Measurements from ENCODE around the gene OR2AE1.
"Not testable (repeated sequence)": the region's sequence is repeated elsewhere in the genome, so short reads cannot be mapped to it uniquely, and the experiment has no call there.

OR2AE1 gene

GRCh38 chr7:99876933-99877332, at the start of gene OR2AE1:
Gene OR2AE1 (minus strand): TSS chr7:99877033. CDS start chr7:99877033, 0 bp downstream.
- DNase-seq, result no peak

- no peak for DNase-seq
Observed at GRCh38 chr7:99926321-99926720, 49.5 kb upstream of the OR2AE1 start.

GRCh38 chr7:99923200-99923599, 46.4 kb upstream of the OR2AE1 start:
- DNase-seq, result no peak

- DNase-seq, result no peak
Observed at GRCh38 chr7:99920149-99920548, 43.3 kb upstream of the OR2AE1 start.

GRCh38 chr7:99919814-99920112, 42.9 kb upstream of the OR2AE1 start:
- DNase-seq, result no peak

- peak; percentile 76 for DNase-seq
Observed at GRCh38 chr7:99918959-99919813, 42.4 kb upstream of the OR2AE1 start, which contains the start of gene TRIM4. Gene TRIM4 (minus strand): TSS chr7:99919530. CDS start chr7:99919401, 129 bp downstream.

GRCh38 chr7:99910976-99911375, 34.1 kb upstream of the OR2AE1 start:
- DNase-seq, result no peak

GRCh38 chr7:99901581-99901980, 24.7 kb upstream of the OR2AE1 start:
- DNase-seq, result no peak

- no peak for DNase-seq
Observed at GRCh38 chr7:99899830-99900519, 23.1 kb upstream of the OR2AE1 start.

GRCh38 chr7:99898836-99899235, 22.0 kb upstream of the OR2AE1 start:
- no peak for DNase-seq

- DNase-seq, result no peak
Observed at GRCh38 chr7:99898023-99898357, 21.2 kb upstream of the OR2AE1 start.

GRCh38 chr7:99897322-99898022, 20.6 kb upstream of the OR2AE1 start:
- no peak for DNase-seq

GRCh38 chr7:99894738-99895137, 17.9 kb upstream of the OR2AE1 start:
- DNase-seq, result no peak

- DNase-seq, result no peak
Observed at GRCh38 chr7:99893280-99893679, 16.4 kb upstream of the OR2AE1 start.

GRCh38 chr7:99890348-99890747, 13.5 kb upstream of the OR2AE1 start:
- DNase-seq, result not testable (repeated sequence)

- DNase-seq, result not testable (repeated sequence)
Observed at GRCh38 chr7:99888366-99888765, 11.5 kb upstream of the OR2AE1 start.

GRCh38 chr7:99881370-99881769, 4.5 kb upstream of the OR2AE1 start:
- DNase-seq, result no peak

GRCh38 chr7:99876491-99876890, 342 bp downstream of the OR2AE1 start:
- DNase-seq, result no peak

- no peak for DNase-seq
Observed at GRCh38 chr7:99868246-99868645, 8.6 kb downstream of the OR2AE1 start.

- DNase-seq, result not testable (repeated sequence)
Observed at GRCh38 chr7:99867477-99867876, 9.4 kb downstream of the OR2AE1 start.

- DNase-seq, result no peak
Observed at GRCh38 chr7:99863847-99864440, 12.9 kb downstream of the OR2AE1 start.

GRCh38 chr7:99860281-99861127, 16.3 kb downstream of the OR2AE1 start:
- no peak for DNase-seq
